ENCODE data around the gene MIPOL1.

DNA sequence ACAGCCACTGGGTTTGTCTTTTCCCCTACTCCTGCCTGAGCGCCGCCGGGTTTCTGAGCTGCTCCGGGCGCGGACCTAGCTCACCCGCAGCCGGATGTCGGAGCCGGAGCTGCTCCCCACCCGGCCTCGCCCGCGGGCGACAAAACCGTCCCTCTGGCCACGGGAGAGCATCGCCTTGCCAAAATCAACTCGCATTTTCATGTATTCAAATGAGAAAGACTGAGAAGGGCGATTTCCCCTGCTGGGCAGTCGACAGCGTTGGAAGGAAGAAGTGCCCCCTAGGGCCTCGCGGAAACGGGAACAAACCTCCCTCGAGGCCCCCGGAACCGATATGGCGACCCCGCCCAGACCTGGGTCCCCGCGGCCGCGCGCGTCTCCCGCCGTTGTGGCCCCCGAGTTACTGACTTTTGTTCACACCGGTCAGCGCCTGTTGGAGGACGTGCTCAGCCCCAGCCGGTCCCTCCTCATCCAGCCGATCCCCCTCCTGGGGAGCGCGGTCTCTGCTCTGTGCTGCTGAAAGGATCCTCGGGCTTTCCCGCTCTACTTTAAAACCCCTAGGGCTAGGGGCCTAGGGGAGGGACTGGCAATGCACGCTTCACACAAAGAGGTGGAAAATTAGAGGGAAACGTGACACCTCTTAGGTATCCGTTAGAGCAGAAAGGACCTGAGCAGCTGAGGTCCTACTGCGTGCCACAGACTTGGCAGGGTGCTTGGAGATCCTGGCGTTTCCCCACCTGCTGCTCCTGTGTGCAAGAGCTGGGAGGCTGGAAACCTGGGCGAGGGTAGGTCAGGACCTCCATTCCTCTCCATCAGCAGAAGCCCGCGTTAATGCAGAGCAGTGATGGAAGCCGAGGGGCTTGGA, 402.0 kb downstream of the MIPOL1 start:
- TF ChIP-seq, protein P1, sequence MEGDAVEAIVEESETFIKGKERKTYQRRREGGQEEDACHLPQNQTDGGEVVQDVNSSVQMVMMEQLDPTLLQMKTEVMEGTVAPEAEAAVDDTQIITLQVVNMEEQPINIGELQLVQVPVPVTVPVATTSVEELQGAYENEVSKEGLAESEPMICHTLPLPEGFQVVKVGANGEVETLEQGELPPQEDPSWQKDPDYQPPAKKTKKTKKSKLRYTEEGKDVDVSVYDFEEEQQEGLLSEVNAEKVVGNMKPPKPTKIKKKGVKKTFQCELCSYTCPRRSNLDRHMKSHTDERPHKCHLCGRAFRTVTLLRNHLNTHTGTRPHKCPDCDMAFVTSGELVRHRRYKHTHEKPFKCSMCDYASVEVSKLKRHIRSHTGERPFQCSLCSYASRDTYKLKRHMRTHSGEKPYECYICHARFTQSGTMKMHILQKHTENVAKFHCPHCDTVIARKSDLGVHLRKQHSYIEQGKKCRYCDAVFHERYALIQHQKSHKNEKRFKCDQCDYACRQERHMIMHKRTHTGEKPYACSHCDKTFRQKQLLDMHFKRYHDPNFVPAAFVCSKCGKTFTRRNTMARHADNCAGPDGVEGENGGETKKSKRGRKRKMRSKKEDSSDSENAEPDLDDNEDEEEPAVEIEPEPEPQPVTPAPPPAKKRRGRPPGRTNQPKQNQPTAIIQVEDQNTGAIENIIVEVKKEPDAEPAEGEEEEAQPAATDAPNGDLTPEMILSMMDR (IDR thresholded peaks at IDR 0.05; ENCODE audit: low read depth, low read length, missing input control) = no peak
- TF ChIP-seq GABPA (IDR thresholded peaks at IDR 0.05 in 1 of 2, conservative IDR thresholded peaks at IDR 0.05 in 1 of 2) = no peak
- TF ChIP-seq TAF1 (conservative IDR thresholded peaks at IDR 0.05) = no peak
- TF ChIP-seq, protein P2, sequence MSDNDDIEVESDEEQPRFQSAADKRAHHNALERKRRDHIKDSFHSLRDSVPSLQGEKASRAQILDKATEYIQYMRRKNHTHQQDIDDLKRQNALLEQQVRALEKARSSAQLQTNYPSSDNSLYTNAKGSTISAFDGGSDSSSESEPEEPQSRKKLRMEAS (IDR thresholded peaks at IDR 0.05) = no peak
- no peak for TF ChIP-seq SP1 (IDR thresholded peaks at IDR 0.05)
- no peak for TF ChIP-seq RAD21 (IDR thresholded peaks at IDR 0.05)
- no peak for TF ChIP-seq YY1 (IDR thresholded peaks at IDR 0.05)
- TF ChIP-seq, protein P3, sequence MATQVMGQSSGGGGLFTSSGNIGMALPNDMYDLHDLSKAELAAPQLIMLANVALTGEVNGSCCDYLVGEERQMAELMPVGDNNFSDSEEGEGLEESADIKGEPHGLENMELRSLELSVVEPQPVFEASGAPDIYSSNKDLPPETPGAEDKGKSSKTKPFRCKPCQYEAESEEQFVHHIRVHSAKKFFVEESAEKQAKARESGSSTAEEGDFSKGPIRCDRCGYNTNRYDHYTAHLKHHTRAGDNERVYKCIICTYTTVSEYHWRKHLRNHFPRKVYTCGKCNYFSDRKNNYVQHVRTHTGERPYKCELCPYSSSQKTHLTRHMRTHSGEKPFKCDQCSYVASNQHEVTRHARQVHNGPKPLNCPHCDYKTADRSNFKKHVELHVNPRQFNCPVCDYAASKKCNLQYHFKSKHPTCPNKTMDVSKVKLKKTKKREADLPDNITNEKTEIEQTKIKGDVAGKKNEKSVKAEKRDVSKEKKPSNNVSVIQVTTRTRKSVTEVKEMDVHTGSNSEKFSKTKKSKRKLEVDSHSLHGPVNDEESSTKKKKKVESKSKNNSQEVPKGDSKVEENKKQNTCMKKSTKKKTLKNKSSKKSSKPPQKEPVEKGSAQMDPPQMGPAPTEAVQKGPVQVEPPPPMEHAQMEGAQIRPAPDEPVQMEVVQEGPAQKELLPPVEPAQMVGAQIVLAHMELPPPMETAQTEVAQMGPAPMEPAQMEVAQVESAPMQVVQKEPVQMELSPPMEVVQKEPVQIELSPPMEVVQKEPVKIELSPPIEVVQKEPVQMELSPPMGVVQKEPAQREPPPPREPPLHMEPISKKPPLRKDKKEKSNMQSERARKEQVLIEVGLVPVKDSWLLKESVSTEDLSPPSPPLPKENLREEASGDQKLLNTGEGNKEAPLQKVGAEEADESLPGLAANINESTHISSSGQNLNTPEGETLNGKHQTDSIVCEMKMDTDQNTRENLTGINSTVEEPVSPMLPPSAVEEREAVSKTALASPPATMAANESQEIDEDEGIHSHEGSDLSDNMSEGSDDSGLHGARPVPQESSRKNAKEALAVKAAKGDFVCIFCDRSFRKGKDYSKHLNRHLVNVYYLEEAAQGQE (IDR thresholded peaks at IDR 0.05) = no peak
- TF ChIP-seq HNF4A (conservative IDR thresholded peaks at IDR 0.05) = no peak
- TF ChIP-seq EGR1 (IDR thresholded peaks at IDR 0.05; ENCODE audit: low read depth in 2 of 2) = no peak
